ENCODE measurements around the gene GOLGA6L2.
"Not testable (repeated sequence)": the region's sequence is repeated elsewhere in the genome, so short reads cannot be mapped to it uniquely, and the experiment has no call there.

GOLGA6L2 gene, protein sequence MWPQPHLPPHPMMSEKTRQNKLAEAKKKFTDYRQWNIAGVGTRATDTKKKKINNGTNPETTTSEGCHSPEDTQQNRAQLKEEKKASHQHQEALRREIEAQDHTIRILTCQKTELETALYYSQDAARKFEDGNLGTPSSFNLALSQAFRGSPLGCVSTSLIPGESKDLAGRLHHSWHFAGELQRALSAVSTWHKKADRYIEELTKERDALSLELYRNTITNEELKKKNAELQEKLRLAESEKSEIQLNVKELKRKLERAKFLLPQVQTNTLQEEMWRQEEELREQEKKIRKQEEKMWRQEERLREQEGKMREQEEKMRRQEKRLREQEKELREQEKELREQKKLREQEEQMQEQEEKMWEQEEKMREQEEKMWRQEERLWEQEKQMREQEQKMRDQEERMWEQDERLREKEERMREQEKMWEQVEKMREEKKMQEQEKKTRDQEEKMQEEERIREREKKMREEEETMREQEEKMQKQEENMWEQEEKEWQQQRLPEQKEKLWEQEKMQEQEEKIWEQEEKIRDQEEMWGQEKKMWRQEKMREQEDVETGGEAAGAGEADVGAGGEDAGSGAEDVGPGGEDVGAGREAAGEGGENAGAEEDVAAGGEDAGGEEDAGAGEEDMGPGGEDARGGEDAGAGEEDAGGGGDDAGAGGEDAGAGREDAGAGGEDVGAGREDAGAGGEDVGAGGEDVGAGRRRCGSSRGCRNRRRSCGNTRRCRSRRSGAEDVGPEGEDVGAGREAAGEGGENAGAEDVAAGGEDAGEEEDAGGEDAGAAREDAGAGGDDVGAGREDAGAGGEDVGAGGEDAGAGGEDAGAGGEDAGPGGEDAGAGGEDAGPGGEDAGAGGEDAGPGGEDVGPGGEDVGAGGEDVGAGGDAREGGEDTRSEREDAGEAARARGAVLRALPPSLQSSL

DNA sequence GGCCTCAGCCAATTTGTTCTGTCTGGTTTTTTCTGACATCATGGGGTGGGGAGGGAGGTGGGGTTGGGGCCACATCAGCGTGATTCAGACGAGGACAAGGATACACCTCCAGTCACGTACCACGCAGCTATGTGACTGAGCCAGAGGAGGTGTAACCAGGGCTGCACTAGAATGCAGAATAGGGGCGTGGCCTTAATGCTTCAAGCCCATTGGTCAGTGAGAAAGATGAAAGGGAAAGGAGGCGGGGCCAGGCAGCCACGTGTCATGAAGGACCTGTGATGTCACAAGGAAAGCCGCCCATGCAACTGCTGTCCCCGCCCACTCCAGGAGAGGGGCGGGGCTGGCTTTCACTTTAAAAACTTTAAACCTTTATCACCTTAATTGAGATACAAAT lies at the start of gene GOLGA6L2:
Gene GOLGA6L2, minus strand, starts transcription at position 137 of the 394 bp plus-strand sequence. Its CDS starts 62 bp downstream, at position 75.
- no peak for DNase-seq

DNA sequence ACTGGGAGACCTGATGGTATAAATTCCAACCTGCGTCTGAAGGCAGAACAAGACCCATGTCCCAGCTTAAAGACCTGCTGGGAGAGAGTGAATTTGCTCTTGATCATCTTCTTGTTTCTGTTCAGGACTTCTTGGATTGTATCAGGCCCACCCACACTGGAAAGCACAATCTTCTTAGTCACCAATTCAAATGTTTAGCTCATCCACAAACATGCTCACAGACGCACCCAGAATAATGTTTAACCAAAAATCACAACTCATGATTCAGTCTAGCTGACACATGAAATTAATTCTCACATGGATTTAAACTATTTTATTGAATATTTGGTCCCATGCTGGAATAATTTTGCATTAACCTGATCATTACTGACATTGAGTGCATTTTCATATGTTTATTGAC lies 37.8 kb upstream of the GOLGA6L2 start:
- no peak for DNase-seq

DNA sequence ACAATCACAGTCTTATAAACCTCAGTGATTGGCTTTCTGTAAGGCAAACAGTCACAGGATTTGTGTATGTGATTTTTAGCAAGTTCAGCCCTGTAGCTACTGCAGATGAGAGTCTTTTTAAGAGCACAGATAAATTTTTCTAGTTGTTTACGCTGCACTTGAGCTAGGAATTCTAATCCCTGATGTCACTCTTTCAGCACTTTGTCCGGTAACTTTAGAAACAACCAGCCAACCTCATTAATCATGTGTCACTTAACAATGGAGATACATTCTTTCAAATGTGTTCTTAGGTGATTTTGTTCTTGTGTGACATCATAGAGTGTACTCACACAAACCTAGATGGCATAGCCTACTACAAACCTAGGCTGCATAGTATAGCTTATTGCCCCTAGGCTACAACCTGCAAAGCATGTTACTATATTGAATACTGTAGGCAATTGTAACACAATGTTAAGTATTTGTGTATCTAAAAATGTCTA lies 36.8 kb upstream of the GOLGA6L2 start:
- peak; percentile 10 for DNase-seq

DNA sequence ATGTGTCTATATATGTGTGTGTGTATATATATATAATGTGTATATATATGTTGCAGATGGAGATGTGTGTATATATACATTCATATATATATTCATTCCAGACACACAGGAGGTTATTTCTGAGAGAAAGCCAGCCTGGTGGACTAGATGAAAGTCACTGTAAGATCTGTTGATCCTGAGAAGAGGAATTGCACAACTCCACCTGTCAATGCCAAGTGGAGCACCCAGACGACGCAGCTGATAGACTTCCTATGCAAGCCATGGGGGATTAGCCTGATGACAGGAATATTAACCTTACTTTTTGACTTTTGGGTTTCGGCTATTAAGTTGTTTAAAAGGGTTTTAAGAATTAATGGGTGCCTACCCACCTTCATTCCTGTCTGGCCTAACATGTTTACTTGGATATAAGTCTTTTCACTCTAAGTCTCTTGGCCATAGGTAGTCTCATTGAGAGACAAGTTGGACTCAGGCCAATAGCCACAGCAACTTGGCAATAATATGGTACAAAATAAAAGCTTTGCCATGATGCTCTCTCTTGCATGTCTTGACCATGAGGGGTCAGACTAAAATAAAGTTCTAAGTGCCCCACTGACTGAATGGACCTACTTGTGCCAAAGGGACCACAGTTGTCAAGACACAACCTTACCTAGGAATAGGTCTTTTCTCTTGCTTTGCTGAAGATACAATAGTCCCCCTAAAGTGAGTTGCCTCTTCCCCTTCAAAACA lies 35.9 kb upstream of the GOLGA6L2 start:
- DNase-seq: no peak

DNA sequence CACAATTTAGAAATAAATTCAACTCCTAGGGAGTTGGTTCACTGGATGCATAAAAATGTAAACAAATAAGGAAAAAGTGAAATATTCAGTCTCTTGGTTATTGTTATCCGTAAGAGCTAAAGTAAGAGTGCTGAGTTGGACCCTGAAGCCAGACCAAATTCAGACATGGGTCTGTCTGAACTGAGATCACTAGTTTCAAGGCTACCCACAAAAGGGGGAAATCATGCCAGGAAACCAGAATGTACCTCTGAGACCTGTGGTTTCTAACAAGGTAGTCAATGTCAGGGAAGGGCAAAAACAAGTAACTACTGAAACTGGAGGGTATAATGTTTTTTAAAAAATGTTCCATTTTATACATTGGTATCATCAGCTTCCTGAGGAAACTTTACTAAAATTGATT lies 35.2 kb upstream of the GOLGA6L2 start:
- DNase-seq: no peak

DNA sequence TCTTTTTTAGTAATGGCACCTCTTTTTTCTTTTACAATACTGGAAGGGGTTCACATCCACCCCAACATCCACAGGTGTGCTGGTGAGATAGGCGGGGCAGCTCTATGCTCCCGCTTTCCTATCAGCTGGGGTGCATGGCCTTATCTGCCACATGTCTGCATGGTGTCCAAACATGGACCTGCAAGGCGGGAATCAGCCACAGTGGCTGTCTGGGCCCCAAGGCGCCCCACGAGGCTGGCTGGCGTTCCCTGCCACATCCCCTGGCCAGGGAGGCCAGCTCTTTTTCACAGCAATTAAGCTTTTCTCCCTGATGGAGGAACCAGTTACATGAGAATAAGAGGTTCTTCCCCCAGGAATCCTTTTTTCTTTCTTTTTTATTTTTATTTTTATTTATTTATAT lies 30.9 kb upstream of the GOLGA6L2 start:
- DNase-seq: no peak

DNA sequence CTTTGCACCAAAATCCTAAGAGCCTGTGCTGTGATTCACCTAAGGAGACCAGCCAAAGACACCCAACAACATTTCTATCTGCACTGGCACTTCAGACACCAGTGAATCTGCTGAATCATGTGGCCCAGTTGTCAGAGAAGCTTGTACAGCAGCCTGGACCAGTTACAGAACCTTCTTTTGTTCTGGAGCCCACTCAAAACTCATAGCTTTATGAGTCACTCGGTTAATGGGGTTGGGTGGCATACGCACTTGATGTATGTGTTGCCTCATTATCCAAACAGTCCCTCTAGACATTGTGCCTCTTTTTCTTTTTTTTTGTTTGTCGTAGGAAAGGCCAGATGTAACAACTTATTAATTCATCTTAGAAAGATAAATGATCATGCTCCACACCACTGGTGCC lies 25.6 kb upstream of the GOLGA6L2 start:
- no peak for DNase-seq

DNA sequence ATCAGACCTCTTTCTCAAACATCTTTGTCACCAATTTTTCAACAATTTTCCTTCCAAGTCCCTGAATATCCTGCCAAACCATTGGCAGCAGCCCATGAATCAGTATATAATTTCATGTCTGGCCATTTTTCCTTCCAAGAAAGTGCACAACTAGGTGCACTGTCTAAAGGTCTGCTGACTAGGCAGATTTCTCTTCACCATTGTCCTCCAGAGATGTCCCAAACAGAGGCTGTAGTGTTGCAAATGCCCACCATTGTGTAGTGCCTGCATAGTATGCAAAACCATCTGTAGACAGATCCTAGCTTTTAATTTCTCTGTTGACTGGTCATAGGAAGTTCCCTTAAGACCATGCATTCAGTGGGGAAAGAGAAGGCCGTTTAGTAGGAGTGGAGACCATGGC lies 25.0 kb upstream of the GOLGA6L2 start:
- no peak for DNase-seq

DNA sequence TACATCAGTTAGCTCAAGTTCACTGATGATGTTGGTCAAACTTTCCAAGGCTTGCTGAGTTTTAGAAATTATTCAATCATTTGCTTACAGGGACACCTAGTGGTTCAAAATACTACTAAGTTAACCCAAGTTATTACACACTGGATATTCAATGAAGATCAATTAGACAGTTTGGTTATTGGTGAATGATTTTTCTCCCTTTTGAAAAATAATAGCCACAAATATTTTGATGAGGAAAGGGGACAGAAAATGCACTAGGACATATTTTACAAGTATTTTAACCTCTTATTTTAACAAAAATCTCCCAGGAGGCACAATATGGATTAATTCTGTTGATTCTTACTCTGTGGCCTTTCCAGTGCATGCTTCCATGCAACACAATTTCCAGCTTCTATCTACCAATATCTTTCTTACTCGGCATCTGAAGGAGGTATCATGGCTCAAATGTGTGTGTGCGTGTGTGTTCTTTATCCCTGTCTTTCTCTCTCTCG lies 20.1 kb upstream of the GOLGA6L2 start:
- DNase-seq: peak; percentile 60

DNA sequence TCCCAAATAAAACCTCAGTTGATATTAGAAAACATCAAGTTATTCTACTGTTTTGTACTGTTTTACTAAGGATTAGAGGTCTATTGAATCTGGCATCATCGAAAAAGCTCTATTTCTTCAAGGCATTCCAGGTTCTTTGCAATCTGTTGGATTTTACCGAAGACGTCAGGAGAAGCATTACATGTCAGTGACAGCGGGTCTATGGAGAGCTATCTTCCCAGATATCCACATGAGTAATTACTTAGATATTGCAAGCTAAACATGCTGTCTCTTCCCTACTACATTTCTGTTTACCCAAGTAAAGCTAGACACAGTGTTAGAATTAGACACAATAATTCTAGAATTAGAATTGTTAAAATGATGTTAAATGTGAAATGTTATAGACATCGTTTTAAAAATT lies 10.8 kb upstream of the GOLGA6L2 start:
- no peak for DNase-seq

DNA sequence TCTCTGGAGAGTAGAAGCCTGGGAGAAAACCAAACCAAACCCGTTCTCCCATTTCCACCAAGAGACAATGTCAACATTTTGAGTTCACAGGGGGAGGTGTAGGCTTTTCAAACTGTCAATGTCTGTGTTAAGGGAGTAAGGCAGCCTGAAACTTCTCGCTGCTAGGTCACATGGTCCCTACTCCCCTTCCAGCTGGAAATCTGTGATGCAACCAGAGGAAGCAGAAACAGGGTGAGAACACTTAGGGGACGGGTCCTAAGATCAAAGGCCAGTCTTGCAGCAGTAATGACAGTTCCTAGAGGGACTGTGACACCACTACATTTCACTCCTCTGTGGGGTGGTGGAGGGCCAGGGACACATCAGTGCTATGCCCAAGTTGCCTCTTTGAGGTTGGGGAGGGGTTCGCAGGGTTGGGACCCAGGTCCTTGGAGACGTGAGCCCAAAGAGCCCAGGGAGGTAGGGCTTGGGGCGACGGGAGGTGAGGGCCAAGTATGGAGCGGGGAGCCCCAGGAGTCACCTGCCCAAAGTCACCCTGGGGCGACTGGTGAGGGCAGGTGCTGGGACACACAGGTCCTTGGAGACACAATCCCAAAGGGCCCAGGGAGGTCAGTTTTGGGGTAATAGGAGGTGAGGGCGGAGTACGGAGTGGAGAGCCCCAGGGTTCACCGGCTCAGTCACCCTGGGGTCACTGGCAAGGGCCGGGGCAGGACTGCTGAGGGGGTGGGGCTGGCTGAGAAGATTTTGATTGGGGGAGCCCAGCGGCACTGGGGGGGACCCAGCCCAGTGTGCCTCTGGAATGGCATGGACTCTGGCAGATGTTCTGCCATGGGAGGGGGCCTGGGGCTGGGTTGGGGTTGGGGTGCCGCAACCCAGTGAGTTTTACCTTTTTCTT lies 582 bp downstream of the GOLGA6L2 start:
- DNase-seq: no peak

DNA sequence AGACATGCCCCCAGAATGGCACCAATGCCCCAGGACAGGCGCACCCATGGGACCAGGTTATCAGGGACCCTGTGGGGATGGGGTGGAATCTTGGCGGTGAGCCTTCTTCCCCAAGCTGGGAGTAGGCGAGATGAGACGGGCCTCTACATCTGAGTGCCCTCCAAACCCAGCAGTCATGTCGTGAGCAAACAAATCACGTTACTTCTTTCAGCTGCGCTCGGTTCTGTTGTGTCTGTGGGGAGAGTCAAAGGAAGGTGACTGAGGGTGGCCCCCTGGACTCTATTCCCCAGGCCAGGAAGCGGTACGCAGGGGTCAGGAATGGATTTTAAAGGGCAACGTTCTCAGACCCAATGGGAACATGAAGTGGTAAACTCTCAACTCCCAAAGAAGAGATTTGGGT lies 2.8 kb downstream of the GOLGA6L2 start:
- no peak for DNase-seq

DNA sequence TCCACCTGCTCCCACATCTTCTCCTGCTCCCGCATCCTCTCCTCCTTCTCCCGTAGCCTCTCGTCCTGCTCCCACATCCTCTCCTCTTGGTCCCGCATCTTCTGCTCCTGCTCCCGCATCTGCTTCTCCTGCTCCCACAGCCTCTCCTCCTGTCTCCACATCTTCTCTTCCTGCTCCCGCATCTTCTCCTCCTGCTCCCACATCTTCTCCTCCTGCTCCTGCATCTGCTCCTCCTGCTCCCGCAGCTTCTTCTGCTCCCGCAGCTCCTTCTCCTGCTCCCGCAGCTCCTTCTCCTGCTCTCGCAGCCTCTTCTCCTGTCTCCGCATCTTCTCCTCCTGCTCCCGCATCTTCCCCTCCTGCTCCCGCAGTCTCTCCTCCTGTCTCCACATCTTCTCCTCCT lies 5.8 kb downstream of the GOLGA6L2 start:
- no peak for DNase-seq

DNA sequence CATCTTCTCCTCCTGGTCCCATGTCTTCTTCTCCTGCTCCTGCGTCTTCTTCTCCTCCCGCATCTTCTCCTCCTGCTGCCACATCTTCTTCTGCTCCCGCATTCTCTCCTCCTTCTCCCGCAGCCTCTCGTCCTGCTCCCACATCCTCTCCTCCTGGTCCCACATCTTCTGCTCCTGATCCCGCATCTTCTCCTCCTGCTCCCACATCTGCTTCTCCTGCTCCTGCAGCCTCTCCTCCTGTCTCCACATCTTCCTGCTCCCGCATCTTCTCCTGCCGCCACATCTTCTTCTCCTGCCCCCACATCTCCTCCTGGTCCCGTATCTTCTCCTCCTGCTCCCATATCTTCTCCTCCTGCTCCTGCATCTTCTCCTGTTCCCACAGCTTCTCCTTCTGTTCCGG lies 6.4 kb downstream of the GOLGA6L2 start:
- no peak for DNase-seq

DNA sequence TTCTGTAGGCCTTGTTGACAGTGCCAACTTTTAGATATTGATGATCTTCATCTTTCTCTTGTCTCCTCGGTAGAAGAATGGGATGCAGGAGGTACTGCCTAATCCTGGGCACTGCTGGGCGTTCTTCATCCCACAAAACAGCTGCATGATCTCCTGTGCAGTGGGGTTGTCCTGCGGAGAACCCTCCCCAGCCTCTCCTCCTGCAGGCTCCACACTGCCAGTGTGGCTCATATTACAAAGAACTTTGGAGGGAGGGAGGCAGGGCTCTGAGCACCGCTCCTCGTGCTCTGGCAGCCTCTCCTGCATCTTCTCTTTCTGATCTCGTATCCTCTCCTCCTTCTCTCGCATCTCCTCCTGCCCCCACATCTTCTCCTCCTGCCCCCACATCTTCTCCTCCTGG lies 7.5 kb downstream of the GOLGA6L2 start:
- no peak for DNase-seq

DNA sequence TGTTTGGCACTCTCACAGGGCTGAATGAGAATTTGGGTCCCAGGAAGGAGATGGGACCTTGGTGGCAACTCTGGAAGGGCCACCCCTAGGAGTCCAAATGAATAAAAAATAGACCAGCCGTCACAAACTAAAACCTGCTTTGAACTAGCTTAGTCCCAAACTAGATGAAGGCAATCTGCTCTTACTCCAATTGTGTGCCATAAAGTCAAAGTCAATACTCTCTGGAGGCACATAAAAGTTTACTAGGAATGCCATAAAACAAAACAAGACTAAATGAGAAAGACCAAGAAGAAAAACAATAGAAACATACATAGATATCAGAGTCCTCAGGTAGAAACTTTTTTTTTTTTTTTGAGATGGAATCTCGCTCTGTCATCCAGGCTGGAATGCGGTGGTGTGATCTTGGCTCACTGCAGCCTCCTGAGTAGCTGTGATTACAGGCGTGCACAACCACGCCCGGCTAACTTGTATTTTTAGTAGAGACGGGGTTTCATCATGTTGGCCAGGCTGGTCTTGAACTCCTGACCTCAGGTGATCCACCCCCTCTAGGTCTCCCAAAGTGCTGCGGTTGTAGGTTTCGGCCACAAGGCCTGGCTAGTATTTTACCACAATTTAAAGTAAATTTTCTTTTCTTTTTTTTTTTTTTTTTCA lies 8.1 kb downstream of the GOLGA6L2 start:
- DNase-seq: no peak

DNA sequence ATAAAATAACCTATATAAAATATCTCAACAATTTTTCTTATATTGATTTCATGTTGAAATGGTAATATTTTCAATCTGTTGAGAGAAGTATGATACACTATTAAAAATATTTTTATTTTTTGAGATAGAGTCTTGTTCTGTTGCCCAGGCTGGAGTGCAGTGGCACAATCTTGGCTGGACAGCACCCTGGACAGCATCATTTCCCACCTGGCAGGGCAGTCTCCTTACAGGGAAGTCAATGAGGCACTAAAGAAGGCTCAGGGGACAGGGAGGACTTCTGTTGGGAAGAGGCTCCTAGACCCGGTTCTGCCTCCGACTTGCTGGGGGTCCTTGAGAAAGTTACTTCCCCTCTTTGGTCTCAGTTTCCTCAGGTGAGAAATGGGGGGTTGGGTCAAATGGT lies 9.4 kb downstream of the GOLGA6L2 start:
- no peak for DNase-seq

DNA sequence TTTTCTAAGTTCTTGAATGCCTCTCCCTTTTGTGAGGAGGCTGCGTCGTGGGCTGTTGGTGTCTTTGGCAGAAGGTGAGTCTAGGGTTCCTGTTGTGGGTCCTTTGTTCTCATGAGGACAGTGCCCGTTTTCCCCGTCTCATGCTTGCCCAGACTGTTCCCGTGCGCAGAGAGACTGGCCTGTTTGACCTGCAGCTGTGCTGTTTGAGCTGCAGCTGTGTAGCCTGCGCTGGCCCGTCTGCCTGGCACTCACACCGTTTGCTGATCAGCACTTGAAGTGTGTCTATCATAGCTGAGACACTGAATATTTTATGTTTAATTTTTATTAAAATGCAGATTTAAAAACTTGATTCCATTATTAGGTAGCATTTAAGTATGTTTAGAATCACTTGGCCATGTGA lies 9.9 kb downstream of the GOLGA6L2 start:
- no peak for DNase-seq

DNA sequence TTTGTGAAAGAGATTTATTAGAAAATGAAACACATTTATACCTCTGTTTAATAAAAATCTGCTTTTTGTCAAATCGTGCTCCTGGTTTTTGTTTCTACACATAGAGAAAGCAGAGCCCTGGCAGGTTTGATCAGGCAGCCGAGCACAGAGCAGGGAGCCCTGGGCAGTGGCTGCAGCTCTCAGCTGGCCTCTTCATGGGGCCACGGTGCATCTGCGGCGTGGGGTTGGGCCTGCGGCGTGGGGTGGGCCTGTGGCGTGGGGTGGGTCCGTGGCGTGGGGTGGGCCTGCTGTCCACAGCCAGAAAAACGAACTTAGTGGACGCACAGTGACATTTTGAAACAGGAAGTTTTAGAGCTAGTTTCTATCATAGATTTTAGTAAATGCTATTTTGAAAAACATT lies 10.6 kb downstream of the GOLGA6L2 start:
- DNase-seq: no peak

DNA sequence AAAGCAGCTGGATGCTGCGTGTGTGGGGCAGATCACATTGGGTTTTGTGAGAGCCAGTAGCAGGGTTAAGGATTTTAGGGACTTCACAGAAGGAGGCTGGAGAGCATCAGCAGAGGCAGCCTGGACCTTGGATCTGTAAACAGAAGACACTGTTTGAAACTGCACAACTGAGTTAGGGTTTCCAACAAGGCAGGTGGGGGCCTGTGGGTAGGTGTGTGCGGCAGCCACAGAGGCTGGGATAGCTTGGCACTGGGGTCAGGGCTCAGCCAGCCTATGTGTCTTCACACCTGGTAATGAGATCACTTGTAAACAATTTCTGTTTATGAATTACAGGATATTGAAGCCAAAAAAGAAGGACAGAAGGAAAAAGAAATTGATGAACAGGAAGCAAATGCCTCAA lies 12.3 kb downstream of the GOLGA6L2 start:
- DNase-seq: not testable (repeated sequence)

DNA sequence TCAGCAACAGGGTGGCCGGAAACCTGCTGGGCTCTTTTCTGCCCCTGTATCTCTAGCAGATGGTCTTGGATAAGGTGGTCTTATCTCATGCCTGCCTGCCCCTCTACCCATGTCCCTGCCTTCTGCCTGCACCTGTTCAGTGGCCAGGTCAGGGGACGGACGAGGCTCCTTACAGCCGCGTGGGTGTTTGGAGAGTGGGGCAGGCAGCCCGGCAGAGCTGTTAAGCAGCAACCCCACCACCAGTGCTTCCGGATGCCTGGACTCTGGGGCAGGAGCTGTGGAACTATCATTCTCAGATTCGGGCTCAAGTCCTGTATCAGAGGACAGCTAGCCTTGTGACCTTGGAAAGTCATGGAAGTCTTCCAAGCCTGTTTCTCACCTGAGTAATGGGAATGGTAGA lies 21.7 kb downstream of the GOLGA6L2 start:
- not testable (repeated sequence) for DNase-seq
